Activated T-helper 1 cell treated with Interleukin-2 at 50 U/mL for 16 hours (primary cell): ENCODE data around the gene BMP2K.
"Not testable (repeated sequence)": the region's sequence is repeated elsewhere in the genome, so short reads cannot be mapped to it uniquely, and the experiment has no call there.

Source experiments
- DNase-seq: peaks from one replicate; pipeline ENCODE4 v3.0.0-alpha.2; 2020; ENCODE audit warnings: low read depth

The BMP2K gene

DNA sequence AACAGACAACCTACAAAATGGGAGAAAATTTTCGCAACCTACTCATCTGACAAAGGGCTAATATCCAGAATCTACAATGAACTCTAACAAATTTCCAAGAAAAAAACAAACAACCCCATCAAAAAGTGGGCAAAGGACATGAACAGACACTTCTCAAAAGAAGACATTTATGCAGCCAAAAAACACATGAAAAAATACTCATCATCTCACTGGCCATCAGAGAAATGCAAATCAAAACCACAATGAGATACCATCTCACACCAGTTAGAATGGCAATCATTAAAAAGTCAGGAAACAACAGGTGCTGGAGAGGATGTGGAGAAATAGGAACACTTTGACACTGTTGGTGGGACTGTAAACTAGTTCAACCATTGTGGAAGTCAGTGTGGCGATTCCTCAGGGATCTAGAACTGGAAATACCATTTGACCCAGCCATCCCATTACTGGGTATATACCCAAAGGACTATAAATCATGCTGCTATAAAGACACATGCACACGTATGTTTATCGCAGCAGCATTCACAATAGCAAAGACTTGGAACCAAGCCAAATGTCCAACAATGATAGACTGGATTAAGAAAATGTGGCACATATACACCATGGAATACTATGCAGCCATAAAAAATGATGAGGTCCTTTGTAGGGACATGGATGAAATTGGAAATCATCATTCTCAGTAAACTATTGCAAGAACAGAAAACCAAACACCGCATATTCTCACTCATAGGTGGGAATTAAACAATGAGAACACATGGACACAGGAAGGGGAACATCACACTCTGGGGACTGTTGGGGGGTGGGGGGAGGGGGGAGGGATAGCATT, 19.7 kb downstream of the BMP2K start:
- not testable (repeated sequence) for DNase-seq

DNA sequence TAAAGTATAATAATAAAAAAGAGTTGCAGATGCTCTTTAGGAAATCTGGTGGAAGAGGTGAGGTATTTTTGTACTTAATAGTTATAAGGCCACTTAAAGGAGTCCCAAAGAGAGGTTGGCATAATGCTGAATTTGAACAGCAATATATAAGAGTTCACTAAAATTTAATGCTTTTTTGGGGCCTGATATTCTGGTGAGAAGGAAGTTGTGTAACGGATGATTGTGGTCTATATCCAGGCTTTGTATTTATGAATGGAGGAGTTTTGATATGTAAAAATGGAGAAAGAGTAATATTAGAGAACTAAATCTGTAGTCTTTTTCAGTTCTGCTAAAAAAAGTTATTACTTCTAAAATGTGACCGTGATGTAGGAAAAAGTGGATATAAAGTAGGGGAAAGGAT, 20.4 kb downstream of the BMP2K start:
- no peak for DNase-seq

DNA sequence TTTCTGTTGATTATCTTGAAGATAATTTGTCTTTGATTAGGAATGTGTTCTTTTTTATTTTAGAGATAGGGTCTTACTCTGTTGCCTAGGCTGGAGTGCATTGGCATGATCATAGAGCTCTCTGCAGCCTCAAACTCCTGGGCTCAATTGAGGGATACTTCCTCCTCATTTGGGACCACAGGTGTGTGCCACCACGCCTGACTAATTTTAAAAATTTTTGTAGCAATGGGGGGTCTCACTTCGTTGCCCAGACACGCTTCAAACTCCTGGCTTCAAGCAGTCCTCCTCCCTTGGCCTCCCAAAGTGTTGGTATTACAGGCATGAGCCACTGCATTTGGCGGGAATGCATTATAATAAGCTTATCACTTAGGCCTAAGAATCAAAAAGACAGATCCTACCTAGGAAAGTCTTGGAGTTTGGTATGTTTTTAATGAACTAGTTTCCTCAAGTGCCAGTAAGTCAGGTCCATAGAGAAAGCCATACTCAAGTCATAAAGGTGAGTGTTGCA, 21.7 kb downstream of the BMP2K start:
- no peak for DNase-seq

GRCh38 chr4:78799551-78800495, 23.7 kb downstream of the BMP2K start:
- DNase-seq: no peak

- DNase-seq: no peak
Measured at GRCh38 chr4:78800965-78801364, 24.8 kb downstream of the BMP2K start.

GRCh38 chr4:78803983-78804382, 27.8 kb downstream of the BMP2K start:
- no peak for DNase-seq

DNA sequence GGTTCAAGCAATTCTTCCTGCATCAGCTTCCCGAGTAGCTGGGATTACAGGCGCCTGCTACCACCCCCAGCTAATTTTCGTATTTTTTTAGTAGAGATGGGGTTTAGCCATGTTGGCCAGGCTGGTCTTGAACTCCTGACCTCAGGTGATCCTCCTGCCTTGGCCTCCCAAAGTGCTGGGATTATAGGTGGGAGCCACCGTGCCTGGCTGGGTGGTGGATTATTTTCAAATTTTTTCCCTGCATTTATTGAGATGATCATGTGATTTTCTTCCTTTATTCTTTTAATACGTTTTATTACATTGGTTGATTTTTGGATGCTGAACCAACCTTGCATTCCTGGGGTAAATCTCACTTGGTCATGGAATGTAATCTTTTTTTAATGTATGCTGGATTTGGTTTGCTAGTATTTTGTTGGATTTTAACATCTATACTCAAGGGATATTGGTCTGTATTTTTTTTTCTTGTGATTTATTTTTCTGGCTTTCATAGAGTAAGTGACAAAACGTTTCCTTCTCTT, 30.9 kb downstream of the BMP2K start:
- no peak for DNase-seq

- DNase-seq: no peak
Measured at GRCh38 chr4:78809295-78809694, 33.1 kb downstream of the BMP2K start.

DNA sequence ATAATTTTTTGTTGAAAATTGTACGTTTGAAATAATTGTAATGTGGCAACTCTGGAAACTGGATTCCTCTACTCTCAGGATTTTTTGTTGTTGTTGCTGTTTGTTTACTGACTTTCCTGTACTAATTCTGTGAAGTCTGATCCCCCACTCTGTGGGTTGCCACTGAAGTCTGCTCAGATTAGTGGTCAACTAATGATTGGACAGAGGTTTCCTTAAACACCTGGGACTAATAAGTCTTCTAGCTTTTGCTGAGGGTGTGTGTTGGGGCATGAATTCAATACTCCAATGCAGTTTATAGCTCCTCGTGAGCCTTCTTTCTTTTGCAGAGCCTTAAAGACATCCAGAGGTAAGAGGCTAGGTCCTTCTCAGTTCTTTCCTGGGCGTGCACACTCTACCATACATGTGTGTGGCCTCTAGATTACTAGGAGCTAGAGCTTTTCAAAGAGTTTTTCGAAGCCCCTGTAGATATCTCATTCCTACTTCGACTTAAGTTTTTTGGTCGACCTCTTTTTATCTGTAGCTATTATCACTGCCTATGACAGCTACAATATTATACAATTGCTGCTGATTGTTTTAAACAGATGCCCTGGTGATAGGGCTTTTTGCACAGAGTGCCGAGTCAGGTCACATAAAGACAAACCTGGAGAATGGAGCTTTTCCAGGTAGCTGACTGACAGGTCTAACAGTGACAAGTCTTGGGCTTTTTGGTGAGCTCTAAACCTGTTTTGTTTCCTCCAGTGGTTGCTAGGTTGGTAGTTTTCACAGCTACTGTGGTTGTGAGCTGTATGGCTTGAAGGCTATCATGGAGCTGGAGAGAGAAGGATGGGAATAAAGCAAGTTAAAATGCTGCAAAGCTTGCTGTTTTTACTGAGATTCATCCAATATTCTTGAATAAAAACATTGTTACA, 34.0 kb downstream of the BMP2K start:
- no peak for DNase-seq

DNA sequence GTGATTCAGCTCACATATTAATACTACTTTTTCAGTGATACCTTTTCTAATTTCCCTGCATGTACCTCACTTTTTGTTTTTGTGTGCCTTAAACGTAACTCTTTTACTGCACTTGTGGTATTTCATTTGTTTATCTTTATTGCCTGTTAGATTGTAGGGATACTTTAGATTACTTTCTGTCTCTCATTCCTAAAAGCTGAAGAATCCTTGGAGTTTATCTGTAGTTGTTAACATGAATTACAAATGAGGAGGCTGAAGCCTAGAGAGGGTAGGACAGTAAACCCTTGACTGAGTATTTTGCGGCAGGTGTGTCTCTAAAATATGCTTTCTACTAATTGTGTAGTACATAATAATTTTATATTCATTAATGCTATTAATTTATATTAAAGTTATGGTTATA, 34.9 kb downstream of the BMP2K start:
- DNase-seq: no peak

- DNase-seq: no peak
Measured at GRCh38 chr4:78818530-78819079, 42.5 kb downstream of the BMP2K start.

GRCh38 chr4:78824001-78824400, 47.9 kb downstream of the BMP2K start:
- DNase-seq: no peak

- no peak for DNase-seq
Measured at GRCh38 chr4:78827191-78827590, 51.0 kb downstream of the BMP2K start.

GRCh38 chr4:78829296-78829695, 53.1 kb downstream of the BMP2K start:
- DNase-seq: no peak

DNA sequence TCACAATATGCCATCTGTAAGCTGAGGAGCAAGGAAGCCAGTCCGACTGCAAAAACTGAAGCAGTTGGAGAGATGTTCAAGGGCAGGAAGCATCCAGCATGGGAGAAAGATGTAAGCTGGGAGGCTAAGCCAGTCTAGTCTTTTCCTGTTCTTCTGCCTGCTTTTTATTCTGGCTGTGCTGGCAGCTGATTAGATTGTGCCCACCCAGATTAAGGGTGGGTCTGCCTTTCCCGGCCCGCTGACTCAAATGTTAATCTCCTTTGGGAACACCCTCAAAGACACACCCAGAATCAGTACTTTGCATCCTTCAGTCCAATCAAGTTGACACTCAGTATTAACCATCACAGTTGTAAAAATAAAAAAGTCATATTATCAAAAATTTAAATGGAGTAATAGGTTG, 63.5 kb downstream of the BMP2K start:
- DNase-seq: not testable (repeated sequence)

DNA sequence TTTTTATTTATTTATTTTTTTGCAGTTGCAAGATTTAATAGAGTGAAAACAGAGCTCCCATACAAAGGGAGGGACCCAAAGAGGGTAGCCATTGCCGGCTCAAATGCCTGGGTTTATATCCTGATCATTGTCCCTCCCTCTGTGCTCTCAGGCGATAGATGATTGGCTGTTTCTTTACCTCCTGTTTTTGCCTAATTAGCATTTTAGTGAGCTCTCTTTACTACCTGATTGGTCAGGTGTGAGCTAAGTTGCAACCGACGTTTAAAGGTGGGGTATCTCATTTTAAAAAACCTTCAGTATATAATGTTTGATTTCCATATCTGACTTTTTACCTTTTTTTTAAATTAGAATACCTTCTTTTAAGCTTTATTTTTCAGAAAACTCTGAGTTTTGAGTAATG, 64.1 kb downstream of the BMP2K start:
- DNase-seq: not testable (repeated sequence)

- no peak for DNase-seq
Measured at GRCh38 chr4:78845472-78845871, 69.3 kb downstream of the BMP2K start.

DNA sequence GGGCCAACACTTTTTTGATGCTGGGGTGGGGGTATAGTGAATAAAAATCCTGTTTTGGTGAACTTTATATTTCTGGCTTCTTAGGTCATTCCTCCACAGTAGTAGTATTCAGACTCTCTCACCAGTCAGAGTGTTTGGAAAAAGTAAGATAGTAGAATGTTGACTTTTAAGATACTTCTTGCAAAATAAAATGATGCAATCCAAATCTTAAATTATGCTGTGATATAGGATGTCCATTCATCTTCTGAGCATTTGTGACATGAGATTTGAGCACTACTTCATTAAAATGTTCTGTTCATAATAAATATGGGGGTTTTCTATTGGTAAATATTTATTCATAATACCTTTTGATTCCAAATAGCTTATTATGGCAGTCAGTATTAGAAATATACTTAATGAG, 70.1 kb downstream of the BMP2K start:
- no peak for DNase-seq

- DNase-seq: no peak
Measured at GRCh38 chr4:78862314-78862737, 86.2 kb downstream of the BMP2K start.

GRCh38 chr4:78863254-78863869, 87.2 kb downstream of the BMP2K start:
- DNase-seq: no peak

GRCh38 chr4:78863991-78864390, 87.8 kb downstream of the BMP2K start:
- DNase-seq: no peak
